HG02798 (cell line): ENCODE measurements around the gene FGF14.
"Not testable (repeated sequence)": the region's sequence is repeated elsewhere in the genome, so short reads cannot be mapped to it uniquely, and the experiment has no call there.

Experiments
- ATAC-seq: cut with Tn5 transposase; IDR thresholded peaks from one replicate; pipeline ENCODE4 v1.9.1; 2021; ENCODE audit warnings: mild to moderate bottlenecking; ENCODE audit not compliant: unreplicated experiment, poor library complexity

FGF14 gene

DNA sequence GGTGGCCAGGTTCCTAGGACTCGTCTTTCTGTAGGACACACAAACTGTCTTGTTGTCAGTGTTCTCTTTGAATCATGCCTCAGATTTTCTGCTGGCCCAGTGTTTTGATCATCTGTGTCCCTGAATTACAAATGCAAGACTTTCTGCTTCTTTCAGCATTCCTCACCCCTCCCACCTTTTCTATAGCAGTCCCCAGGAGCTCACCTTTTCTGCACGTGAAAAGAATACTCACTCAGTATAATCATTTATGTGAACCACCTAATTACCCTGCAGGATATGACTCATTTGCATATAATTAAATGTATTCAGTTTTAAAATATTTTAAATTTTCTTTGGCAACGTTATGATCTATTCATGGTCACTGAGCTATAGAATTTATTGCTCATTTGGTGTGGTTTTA lies 560.1 kb downstream of the FGF14 start:
- ATAC-seq: no peak

DNA sequence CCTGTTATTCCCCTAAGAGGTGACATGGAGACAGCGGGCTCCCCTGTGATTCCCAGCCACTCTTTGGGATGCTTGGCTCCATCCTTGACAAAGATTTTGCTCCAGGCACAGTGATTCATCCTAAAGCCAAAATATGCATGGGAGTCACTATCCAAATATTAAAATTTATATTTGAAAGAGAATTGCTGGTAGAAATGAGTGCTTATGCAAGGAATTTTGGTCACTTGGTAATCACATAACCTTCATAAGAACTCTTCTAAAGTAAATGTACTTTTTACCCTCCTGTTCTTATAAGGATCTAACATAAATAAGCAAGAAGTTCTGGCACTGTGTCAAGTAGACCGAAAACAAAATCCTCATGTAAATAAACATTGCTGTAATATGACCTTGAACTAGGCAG lies 563.5 kb downstream of the FGF14 start:
- no peak for ATAC-seq

DNA sequence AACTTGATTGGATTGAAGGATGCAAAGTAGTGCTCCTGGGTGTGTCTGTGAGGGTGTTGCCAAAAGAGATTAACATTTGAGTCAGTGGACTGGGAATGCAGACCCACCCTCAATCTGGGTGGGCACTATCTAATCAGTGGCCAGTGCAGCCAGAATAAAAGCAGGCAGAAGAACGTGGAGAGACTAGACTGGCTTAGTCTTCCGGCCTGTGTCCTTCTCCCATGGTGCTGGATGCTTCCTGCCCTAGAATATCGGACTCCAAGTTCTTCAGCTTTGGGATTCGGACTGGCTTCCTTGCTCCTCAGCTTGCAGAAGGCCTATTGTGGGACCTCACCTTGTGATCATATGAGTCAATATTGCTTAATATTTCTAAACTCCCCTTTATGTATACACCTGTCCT lies 564.1 kb downstream of the FGF14 start:
- ATAC-seq: not testable (repeated sequence)

GRCh38 chr13:101837288-101837687 lies 564.6 kb downstream of the FGF14 start:
- ATAC-seq: no peak

DNA sequence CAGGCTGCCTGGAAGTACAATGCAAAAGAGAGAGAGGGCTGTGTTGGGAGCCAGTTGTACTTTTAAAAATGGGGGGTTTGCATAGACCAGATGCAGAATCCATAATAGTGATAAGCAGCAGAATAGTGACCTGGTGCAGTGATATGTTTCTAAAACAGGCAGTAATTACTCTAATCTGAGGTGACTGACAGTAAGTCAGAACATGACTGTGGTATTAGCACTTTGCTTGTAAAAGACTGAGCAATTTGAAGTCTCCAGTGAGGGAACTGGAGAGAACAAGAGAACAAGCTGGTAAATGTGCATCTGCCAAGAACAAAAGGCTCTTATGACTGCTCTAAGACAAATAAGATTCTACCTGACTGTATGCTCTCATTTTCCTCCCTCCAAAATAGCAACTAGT lies 565.9 kb downstream of the FGF14 start:
- ATAC-seq: no peak

GRCh38 chr13:101833671-101834070 lies 568.2 kb downstream of the FGF14 start:
- ATAC-seq: no peak

DNA sequence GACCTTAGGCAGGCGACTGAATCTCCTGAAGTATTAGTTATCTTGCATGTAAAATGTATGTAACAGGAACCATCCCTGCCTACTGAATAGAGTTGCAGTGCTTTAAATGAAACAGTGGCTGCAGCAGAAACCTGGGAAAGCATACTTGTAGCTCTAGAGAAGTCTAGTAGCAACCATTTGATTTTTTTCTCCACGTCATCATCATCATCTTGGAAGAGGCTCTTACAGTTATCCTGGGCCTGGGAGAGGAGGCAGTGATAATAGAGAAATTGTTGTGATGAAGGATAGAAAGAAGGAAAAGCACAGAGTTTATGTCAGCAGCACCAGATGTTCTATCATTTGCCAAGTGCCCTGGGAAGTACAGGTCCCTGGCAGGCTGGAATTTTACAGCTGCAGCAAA lies 571.8 kb downstream of the FGF14 start:
- ATAC-seq: no peak

DNA sequence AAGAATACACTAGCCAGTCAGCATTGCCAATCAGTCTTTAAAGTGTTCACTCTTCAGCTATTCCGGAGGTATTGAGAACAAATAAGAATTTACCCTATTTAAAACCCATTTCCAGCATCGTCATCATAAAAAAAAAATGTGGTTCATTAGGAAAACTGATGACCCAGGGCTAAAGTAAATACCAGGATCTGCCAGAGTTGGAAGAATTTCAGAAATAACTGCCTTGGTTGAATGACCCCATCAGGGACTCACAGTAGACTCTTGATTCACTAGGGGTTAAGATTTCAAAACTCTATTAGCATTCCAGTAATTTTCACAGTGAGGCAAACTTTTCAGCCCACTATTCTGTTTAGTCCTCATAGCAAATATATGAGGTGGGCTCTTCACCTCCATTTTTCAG lies 572.4 kb downstream of the FGF14 start:
- ATAC-seq: no peak

DNA sequence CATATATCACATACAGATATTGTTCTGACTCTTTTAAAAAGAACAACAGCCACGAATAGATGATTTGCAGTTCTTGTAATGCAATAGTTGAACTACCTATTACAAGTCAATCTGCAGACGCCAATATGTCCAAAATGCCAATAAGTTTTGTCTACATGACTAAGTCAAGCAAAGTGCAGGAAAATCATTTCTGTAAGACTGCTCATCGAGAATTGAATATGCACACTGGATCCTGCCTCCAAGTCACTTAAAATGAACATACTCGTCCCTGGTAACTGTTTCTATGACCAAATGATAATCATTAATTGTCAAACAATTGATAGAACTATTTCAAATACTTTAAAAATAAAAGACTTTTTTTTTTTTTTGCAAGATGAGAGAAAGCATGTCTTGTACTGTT lies 573.7 kb downstream of the FGF14 start:
- no peak for ATAC-seq

- ATAC-seq: no peak
These were observed 584.0 kb downstream of the FGF14 start for GRCh38 chr13:101817898-101818297.

- ATAC-seq: no peak
These were observed 590.0 kb downstream of the FGF14 start for GRCh38 chr13:101811881-101812280.

GRCh38 chr13:101811284-101811839 lies 590.5 kb downstream of the FGF14 start:
- ATAC-seq: no peak

- ATAC-seq: no peak
These were observed 602.7 kb downstream of the FGF14 start for GRCh38 chr13:101799196-101799595.

- no peak for ATAC-seq
These were observed 603.4 kb downstream of the FGF14 start for GRCh38 chr13:101798437-101798836.

GRCh38 chr13:101795460-101795859 lies 606.4 kb downstream of the FGF14 start:
- ATAC-seq: no peak

DNA sequence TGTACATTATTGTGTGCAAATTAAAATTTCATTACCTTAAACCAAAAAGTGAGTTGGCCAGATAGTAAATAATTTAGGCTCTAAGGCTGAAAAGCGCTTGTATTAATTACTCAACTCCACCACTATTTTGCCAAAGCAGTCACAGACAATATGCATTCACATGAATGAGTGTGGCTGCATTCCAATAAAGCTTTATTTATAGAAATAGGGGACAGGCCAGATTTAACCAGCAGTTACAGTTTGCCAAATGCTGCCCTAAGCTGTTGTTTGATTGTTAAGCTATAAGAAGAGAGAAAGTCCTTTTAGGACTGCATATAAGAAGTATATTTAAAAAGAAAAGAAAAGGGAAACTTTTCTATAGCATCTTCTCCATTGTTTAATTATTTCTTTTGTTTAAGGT lies 606.8 kb downstream of the FGF14 start:
- ATAC-seq: no peak

DNA sequence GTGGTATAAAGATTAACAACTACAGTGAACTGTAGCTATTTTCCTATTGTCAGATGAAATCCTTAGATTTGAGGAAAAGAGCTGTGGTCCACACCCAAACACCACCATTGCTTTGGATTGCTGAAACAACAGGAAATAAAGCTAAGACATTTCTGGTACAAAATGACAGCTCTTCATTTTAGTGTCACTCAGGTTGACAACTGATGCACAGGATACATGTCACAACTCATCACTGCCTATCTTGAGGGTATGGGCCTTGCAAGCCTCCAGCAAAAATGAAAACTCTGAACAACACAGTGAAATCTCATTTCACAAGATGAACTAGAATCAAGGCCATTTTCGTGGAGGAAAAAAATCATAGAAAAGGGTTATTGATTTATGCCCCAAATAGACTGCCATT lies 609.7 kb downstream of the FGF14 start:
- no peak for ATAC-seq

DNA sequence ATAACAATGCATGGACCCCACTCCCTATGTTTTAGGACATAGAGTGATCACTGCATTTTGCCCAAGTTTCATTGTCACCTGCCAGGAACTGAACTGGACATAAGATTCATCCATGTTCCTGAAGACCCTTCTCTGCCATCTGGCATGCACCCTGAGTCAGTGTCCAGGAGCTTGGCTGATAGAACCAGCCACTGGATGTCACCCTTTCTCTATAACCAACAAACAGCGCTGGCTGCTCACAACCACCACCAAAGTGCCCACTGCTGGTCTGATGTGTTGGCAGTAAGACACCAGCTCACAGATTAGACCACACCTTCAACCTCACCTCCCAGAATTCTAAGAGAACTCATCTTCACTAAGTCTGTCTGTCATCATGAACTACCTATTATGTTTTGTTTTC lies 616.0 kb downstream of the FGF14 start:
- no peak for ATAC-seq

- no peak for ATAC-seq
These were observed 617.5 kb downstream of the FGF14 start for GRCh38 chr13:101784313-101784712.

DNA sequence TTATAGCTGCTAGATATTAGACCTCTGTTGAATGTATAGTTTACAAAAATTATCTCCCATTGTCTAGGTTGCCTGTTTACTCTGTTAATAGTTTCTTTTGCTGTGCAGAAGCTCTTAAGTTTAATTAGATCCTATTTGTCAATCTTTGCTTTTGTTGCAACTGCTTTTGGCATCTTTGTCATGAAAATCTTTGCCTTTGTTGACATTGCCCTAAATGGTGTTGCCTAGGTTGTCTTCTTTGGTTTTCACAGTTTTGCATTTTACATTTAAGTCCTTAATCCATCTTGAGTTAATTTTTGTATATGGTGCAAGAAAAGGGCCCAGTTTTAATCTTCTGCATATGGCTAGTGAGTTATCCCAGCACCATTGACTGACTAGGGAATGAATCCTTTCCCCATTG lies 618.3 kb downstream of the FGF14 start:
- no peak for ATAC-seq

DNA sequence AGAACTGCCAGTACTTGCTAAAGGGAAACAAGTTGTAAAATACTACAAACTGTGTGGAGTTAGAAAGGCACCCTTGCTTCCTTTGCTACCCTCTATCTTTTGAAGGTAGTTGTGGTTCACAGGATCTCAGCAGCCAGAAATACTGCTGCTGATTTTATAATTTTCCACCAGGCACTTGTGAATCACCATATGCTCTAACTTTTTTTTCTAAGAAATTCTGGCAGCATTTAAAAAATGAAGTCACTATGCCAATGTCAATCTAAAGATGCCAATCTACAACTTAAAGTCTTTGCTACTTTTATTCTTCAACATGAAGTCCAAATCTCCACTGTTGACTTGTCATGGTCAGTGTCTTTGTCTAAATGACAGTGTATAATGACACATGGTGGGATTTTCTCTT lies 621.6 kb downstream of the FGF14 start:
- ATAC-seq: no peak

GRCh38 chr13:101779147-101779546 lies 622.7 kb downstream of the FGF14 start:
- no peak for ATAC-seq

- ATAC-seq: no peak
These were observed 626.6 kb downstream of the FGF14 start for GRCh38 chr13:101775267-101775666.
